Measurements from ENCODE around the gene KCNQ2. TPM values are rescaled to one million over a fixed set of nuclear protein-coding genes. Genes with fewer than 3 reads are reported as not detected.

The KCNQ2 gene
- polyA plus RNA-seq, 4 donors: 4.9 to 9.0 (median 5.1) TPM

GRCh38 chr20:63363013-63363957 lies 109.2 kb downstream of the KCNQ2 start:
- no peak for DNase-seq (ENCODE audit: low read depth in 4 of 4, low spot score in 3 of 4)

GRCh38 chr20:63362436-63363009 lies 109.9 kb downstream of the KCNQ2 start:
- DNase-seq (ENCODE audit: low read depth in 4 of 4, low spot score in 3 of 4): no peak

- DNase-seq (ENCODE audit: low read depth in 4 of 4, low spot score in 3 of 4): no peak
Measured at GRCh38 chr20:63361519-63362435, 110.7 kb downstream of the KCNQ2 start.

- no peak for DNase-seq (ENCODE audit: low read depth in 4 of 4, low spot score in 3 of 4)
Measured at GRCh38 chr20:63360850-63361518, 111.5 kb downstream of the KCNQ2 start, which contains the start of gene CHRNA4. TSS of gene CHRNA4 (minus strand) at chr20:63361349. CDS start at chr20:63361165, 184 bp downstream.

- DNase-seq (ENCODE audit: low read depth in 4 of 4, low spot score in 3 of 4): no peak
Measured at GRCh38 chr20:63359937-63360849, 112.3 kb downstream of the KCNQ2 start.

- no peak for DNase-seq (ENCODE audit: low read depth in 4 of 4, low spot score in 3 of 4)
Measured at GRCh38 chr20:63359164-63359934, 113.1 kb downstream of the KCNQ2 start.

- no peak for DNase-seq (ENCODE audit: low read depth in 4 of 4, low spot score in 3 of 4)
Measured at GRCh38 chr20:63357921-63358905, 114.2 kb downstream of the KCNQ2 start.

GRCh38 chr20:63356931-63357879 lies 115.2 kb downstream of the KCNQ2 start:
- no peak for DNase-seq (ENCODE audit: low read depth in 4 of 4, low spot score in 3 of 4)

- no peak for DNase-seq (ENCODE audit: low read depth in 4 of 4, low spot score in 3 of 4)
Measured at GRCh38 chr20:63356511-63356910, 115.9 kb downstream of the KCNQ2 start.

- DNase-seq (ENCODE audit: low read depth in 4 of 4, low spot score in 3 of 4): no peak
Measured at GRCh38 chr20:63355781-63356295, 116.6 kb downstream of the KCNQ2 start.

GRCh38 chr20:63354636-63355350 lies 117.7 kb downstream of the KCNQ2 start:
- DNase-seq (ENCODE audit: low read depth in 4 of 4, low spot score in 3 of 4): no peak

- DNase-seq (ENCODE audit: low read depth in 4 of 4, low spot score in 3 of 4): no peak
Measured at GRCh38 chr20:63352811-63353221, 119.6 kb downstream of the KCNQ2 start.

GRCh38 chr20:63351811-63352591 lies 120.5 kb downstream of the KCNQ2 start:
- no peak for DNase-seq (ENCODE audit: low read depth in 4 of 4, low spot score in 3 of 4)

GRCh38 chr20:63351326-63351700 lies 121.1 kb downstream of the KCNQ2 start:
- no peak for DNase-seq (ENCODE audit: low read depth in 4 of 4, low spot score in 3 of 4)
